HG03520 (cell line): ENCODE data around the gene ZNF407.

Source experiments
- ATAC-seq: cut with Tn5 transposase; IDR thresholded peaks from one replicate; pipeline ENCODE4 v1.9.1; 2021; ENCODE audit warnings: mild to moderate bottlenecking, moderate library complexity; ENCODE audit not compliant: unreplicated experiment

The ZNF407 gene

GRCh38 chr18:75035928-75036327, 438.3 kb downstream of the ZNF407 start:
- no peak for ATAC-seq

- ATAC-seq, result no peak
These were observed 439.4 kb downstream of the ZNF407 start for GRCh38 chr18:75036917-75037688.

- no peak for ATAC-seq
These were observed 440.0 kb downstream of the ZNF407 start for GRCh38 chr18:75037689-75037955.

GRCh38 chr18:75041586-75041985, 443.9 kb downstream of the ZNF407 start:
- no peak for ATAC-seq

GRCh38 chr18:75043478-75043877, 445.8 kb downstream of the ZNF407 start:
- no peak for ATAC-seq

- ATAC-seq, result no peak
These were observed 446.6 kb downstream of the ZNF407 start for GRCh38 chr18:75044296-75044695.

- ATAC-seq, result no peak
These were observed 447.1 kb downstream of the ZNF407 start for GRCh38 chr18:75044791-75045190.

- ATAC-seq, result no peak
These were observed 447.6 kb downstream of the ZNF407 start for GRCh38 chr18:75045272-75045671.

- ATAC-seq, result no peak
These were observed 449.7 kb downstream of the ZNF407 start for GRCh38 chr18:75047240-75047961.

GRCh38 chr18:75048776-75049454, 451.2 kb downstream of the ZNF407 start:
- ATAC-seq, result no peak

GRCh38 chr18:75049455-75049789, 451.8 kb downstream of the ZNF407 start:
- ATAC-seq, result no peak

- no peak for ATAC-seq
These were observed 454.1 kb downstream of the ZNF407 start for GRCh38 chr18:75051757-75052156.

- no peak for ATAC-seq
These were observed 454.8 kb downstream of the ZNF407 start for GRCh38 chr18:75052475-75052874.

- no peak for ATAC-seq
These were observed 455.5 kb downstream of the ZNF407 start for GRCh38 chr18:75053028-75053629.

- no peak for ATAC-seq
These were observed 456.4 kb downstream of the ZNF407 start for GRCh38 chr18:75054046-75054445.

- ATAC-seq, result no peak
These were observed 456.9 kb downstream of the ZNF407 start for GRCh38 chr18:75054611-75055010.

GRCh38 chr18:75057169-75057960, 459.7 kb downstream of the ZNF407 start:
- no peak for ATAC-seq

- ATAC-seq, result no peak
These were observed 462.5 kb downstream of the ZNF407 start for GRCh38 chr18:75060185-75060584.

GRCh38 chr18:75062297-75062886, 464.7 kb downstream of the ZNF407 start:
- ATAC-seq, result no peak

GRCh38 chr18:75063196-75063595, 465.5 kb downstream of the ZNF407 start:
- ATAC-seq, result no peak
